ENCODE data around the gene CHRNA4. TPM values are rescaled to one million over a fixed set of nuclear protein-coding genes. Genes with fewer than 3 reads are reported as not detected.

CHRNA4 gene
- total RNA-seq, 2 donors from 2014 or later = not detected

DNA sequence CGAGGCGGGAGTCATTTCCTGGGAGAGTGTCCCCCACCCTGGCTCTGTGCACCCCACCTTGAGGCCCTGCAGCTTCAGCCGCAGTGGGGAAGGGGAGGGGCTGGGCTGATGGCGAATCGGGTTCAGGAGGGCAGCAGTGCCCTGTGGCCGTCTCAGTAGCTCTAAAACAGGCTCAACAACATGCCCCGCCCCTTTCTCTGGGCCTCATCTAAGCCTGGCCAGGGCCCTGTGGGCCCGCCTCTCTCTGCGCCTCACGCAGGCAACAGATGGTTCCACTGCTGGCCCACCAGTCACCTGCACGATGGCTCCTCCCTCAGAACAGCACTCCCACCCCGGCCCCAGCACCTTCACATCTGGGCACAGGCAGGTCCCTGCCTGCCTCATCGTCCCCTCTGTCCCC lies 30.2 kb downstream of the CHRNA4 start:
- Mint-ChIP-seq H3K27me3 (peaks cover 15% of the 10 kb centered on the region), H3K4me3 (no peak overlapping the region), H3K27ac (no peak overlapping the region), H3K36me3 (ENCODE audit: low read depth) (no peaks in the 10 kb centered on the region), H3K4me1 (no peaks in the 10 kb centered on the region)
- DNase-seq (no peak), ATAC-seq (no peak)
- no peaks in the 10 kb centered on the region for H3K9me3 ChIP-seq (ENCODE audit: control insufficient read depth, low read length, poor library complexity, severe bottlenecking)

DNA sequence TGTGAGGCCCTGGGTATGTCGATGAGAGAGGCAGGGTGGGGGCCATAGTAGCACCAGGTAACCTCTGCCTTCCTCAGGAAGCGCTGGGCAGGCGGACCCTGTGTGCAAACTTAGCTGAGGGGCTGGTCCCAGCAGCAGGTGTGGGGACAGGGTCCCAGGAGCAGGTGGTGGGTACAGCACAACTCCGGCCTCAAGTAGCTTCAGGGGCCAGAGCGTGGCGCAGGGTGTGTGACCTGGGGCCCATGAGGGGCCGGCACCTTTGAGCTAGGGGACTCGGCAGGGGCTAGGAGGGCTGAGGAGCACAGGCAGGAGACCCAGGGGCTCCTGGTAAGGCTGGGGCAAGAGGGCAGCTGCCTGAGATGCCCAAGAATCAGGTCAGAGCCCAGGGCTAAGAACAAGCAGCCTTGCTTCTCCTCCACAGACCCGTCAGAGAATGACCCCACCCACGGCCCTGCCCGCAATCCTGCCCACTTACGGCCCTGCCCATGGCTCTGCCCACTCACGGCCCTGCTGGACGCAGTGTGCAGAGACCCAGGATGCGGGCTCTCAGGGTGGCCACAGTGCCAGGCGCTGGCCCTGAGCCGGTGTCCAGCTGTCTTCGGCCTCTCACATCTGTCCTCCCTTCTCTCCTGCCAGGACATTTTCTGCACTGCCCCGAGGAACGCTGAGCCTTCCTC lies 30.9 kb downstream of the CHRNA4 start:
- no peak for DNase-seq
- peaks cover 11% of the 10 kb centered on the region for H3K27me3 Mint-ChIP-seq
- no peak overlapping the region for H3K4me3 Mint-ChIP-seq
- no peak for ATAC-seq
- H3K4me1 Mint-ChIP-seq = no peaks in the 10 kb centered on the region
- no peaks in the 10 kb centered on the region for H3K9me3 ChIP-seq (ENCODE audit: control insufficient read depth, low read length, poor library complexity, severe bottlenecking)
- H3K27ac Mint-ChIP-seq = no peak overlapping the region
- H3K36me3 Mint-ChIP-seq (ENCODE audit: low read depth) = no peaks in the 10 kb centered on the region

DNA sequence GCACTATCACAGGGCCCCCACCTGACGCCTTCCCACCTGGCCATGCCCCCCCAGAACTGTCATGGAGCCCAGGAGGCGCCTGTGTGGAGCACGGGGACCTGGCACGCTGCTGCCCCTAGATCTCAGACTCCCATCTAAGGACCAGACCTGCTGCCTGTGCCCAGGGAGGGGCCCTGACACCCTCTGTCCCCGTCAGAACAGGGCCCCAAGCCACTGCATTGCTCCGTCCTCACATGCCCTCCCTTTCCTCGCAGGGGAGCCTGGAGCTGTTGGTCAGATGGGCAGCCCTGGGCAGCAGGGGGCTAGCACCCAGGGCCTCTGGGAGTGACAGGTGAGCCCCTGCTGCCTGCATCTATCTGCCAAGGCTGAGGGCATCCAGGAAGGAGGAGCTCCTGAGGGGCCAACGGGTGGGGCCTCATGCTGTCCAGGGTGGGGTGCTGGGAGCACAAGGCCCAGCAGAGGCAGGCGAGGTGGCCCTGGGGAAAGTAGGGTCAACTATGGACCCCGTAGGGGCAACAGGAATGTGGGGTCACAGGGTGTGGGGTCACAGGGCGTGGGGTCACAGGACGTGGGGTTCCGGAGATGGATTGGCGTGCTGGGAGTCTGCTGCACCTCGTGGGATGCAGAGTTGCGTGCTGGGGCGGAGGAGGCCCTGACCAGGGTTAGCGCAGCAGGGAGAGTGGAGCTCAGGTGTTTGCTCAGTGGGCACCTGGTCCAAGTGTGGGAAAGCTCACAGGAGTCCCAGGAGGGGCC lies 31.6 kb downstream of the CHRNA4 start:
- Mint-ChIP-seq H3K4me3 (peak overlapping the region; percentile 19), H3K36me3 (ENCODE audit: low read depth) (no peaks in the 10 kb centered on the region), H3K4me1 (no peaks in the 10 kb centered on the region), H3K27ac (no peak overlapping the region), H3K27me3 (peaks cover 11% of the 10 kb centered on the region)
- H3K9me3 ChIP-seq (ENCODE audit: control insufficient read depth, low read length, poor library complexity, severe bottlenecking) = no peaks in the 10 kb centered on the region
- DNase-seq (no peak), ATAC-seq (no peak)

DNA sequence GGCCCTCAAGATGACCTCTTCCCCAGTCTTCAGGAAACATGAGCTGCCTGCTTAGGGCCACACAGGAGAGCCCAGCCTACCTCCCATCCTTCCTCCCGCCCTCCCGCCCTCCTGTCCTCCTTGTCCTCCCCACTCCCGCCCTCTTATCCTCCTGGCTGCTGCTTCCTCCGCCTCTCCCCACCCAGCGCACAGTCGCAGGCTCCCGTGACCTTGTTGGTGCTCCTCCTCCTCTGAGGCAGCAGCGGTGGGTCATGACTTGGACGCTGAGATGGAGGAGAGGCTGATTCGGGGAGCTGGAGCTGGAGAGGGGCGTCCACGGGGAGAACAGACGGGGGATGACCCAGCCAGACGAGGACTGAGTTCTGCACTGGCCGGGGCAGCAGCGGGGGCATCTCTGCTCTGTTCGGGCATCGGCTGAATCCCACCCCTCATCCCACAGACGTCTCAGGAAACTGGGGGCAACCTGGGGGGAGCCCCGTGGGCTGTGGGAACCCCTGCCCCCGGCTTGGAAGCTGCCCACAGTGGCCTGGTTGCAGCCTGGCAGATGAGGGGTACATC lies 32.4 kb downstream of the CHRNA4 start:
- H3K9me3 ChIP-seq (ENCODE audit: control insufficient read depth, low read length, poor library complexity, severe bottlenecking) = no peaks in the 10 kb centered on the region
- Mint-ChIP-seq H3K36me3 (ENCODE audit: low read depth) (no peaks in the 10 kb centered on the region), H3K4me1 (no peaks in the 10 kb centered on the region), H3K27ac (no peak overlapping the region), H3K27me3 (peaks cover 12% of the 10 kb centered on the region), H3K4me3 (no peak overlapping the region)
- ATAC-seq = no peak
- no peak for DNase-seq

DNA sequence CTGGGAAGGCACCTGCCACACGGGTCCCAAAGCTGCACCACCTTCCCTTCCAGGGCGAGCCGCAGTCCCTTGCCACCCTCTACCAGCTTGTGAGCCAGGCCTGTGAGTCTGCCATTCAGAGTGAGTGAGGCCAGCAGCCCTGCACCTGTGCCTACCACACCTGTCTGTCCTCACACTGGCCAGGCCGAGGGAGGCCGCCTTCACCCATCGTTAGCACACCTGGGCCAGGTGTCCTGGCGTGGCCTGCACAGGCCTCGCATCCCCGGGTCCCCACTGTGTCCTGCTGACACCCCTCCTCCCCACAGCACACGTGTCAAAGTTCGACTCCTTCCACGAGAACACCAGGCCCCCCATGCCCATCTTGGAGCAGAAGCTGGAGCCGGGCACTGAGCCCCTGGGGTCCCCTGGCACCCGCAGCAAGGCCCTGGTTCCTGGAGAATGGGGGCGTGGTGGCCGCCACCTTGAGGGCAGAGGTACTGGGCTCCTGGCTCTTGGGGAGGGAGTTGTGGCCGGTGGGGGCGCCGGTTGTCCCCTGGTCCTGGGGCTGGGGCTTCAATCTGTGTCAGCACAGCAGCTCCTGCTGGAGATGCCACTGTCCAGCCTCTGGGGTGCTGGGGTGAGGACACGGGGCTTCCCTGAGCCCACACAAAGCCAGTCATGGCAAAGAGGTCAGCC lies 33.0 kb downstream of the CHRNA4 start:
- no peaks in the 10 kb centered on the region for H3K36me3 Mint-ChIP-seq (ENCODE audit: low read depth)
- H3K27me3 Mint-ChIP-seq = peaks cover 12% of the 10 kb centered on the region
- H3K4me3 Mint-ChIP-seq = no peak overlapping the region
- DNase-seq (no peak), ATAC-seq (no peak)
- no peaks in the 10 kb centered on the region for H3K4me1 Mint-ChIP-seq
- H3K27ac Mint-ChIP-seq = no peak overlapping the region
- no peaks in the 10 kb centered on the region for H3K9me3 ChIP-seq (ENCODE audit: control insufficient read depth, low read length, poor library complexity, severe bottlenecking)

DNA sequence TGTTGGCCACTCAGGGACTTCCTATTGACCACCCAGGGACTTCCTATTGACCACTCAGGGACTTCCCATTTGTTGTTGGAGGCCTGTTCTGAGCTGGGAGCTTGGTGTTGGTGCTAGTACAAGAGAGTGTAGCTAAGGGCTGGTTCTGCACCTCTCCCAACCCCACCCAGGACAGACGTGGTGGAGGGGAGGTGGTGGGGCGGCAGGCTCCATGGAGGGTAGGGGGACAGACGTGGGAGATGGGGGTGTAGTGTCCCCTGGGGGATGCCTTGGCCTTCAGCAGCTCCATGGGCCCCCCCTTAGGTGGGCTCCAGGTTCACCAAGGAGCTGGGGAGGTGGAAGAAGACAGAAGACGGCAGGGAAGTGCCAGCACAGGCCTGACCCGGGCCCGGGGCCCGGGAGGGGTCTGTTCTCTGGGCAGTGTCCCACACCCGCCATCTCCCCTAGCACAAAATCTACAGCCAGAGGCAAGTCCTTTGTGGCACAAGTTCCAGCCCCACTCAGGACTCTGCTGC lies 33.9 kb downstream of the CHRNA4 start:
- H3K4me1 Mint-ChIP-seq = no peaks in the 10 kb centered on the region
- DNase-seq (no peak), ATAC-seq (no peak)
- H3K36me3 Mint-ChIP-seq (ENCODE audit: low read depth) = no peaks in the 10 kb centered on the region
- no peak overlapping the region for H3K4me3 Mint-ChIP-seq
- peak overlapping the region; percentile 65 for H3K27ac Mint-ChIP-seq
- peaks cover 14% of the 10 kb centered on the region for H3K27me3 Mint-ChIP-seq
- H3K9me3 ChIP-seq (ENCODE audit: control insufficient read depth, low read length, poor library complexity, severe bottlenecking) = no peaks in the 10 kb centered on the region

DNA sequence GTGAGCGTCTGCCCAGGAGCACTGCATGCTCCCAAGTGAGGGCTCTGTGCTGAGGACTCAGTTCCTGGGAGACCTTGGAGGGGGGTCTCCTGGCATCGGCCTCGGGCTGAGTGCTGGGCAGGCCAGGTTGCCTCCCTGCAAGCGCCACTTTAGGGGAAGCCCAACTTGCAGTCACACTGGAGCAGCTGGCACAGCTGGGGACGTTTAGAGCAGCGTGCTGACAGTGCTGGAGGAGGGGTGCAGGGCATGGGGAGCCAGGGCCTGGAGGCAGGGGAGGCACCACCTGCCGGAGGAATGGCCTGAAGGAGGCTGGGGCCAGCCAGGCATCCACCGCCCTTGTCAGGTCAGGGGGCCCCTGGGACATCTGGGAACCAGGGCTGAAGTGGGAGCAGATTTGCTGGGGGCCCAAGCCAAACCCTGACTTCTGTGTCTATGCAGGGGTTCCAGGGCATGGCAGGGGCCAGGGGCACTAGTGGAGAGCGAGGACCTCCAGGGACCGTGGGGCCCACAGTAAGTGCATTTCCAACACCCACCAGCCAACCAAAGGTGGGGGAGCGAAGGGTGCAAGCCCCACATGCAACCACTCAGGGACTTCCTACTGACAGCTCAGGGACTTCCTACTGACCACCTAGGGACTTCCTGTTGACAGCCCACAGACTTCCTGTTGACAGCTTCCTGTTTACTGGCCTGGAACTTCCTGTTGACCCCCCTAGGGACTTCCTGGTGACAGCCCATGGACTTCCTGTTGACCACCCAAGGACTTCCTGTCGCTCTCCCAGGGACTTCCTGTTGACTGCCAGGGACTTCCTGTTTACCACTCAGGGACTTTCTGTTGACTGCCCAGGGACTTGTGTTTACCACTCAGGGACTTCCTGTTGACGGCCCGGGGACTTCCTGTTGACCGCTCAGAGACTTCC lies 34.6 kb downstream of the CHRNA4 start:
- peak overlapping the region; percentile 65 for H3K27ac Mint-ChIP-seq
- H3K9me3 ChIP-seq (ENCODE audit: control insufficient read depth, low read length, poor library complexity, severe bottlenecking) = no peaks in the 10 kb centered on the region
- H3K4me1 Mint-ChIP-seq = no peaks in the 10 kb centered on the region
- H3K4me3 Mint-ChIP-seq = no peak overlapping the region
- DNase-seq (peak in 1 of 3 donors; percentile 4), ATAC-seq (no peak)
- peaks cover 14% of the 10 kb centered on the region for H3K27me3 Mint-ChIP-seq
- no peaks in the 10 kb centered on the region for H3K36me3 Mint-ChIP-seq (ENCODE audit: low read depth)

DNA sequence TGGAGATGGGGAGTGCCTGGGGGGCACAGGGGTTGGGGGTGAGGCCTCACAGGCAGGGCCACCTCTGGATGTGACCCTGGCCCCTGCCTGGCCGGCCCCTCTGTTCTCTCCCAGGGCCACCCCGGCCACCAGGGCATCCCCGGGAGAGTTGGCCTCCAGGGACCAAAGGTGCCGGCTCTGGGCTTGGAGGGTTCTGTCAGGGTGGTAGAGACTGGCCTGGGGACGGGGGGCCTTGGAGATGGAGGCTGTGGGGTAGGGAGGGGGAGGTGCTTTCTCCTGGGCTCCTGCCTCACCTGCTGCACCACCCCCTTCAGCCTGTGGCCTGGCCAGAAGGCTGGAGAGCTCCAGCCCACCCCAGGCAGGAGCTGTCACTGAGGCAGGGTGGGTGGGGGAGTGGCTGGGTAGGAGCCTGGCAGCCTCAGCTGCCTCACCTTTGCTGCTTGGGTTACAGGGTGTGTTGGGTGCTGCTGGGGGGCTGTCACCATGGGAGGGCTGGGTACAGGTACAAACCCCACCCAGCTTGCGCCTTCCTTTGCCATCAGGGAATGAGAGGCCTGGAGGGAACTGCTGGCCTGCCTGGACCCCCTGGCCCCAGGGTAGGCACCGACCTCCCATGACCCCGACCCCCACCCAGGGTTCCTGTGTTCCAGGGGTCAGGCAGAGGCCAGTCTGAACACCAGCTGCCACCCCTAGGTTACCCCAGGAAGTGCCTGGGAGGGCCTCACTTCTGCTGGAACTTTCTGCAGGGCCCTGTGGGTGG lies 35.4 kb downstream of the CHRNA4 start:
- peaks cover 14% of the 10 kb centered on the region for H3K27me3 Mint-ChIP-seq
- no peaks in the 10 kb centered on the region for H3K4me1 Mint-ChIP-seq
- no peak overlapping the region for H3K4me3 Mint-ChIP-seq
- H3K36me3 Mint-ChIP-seq (ENCODE audit: low read depth) = no peaks in the 10 kb centered on the region
- peak overlapping the region; percentile 65 for H3K27ac Mint-ChIP-seq
- DNase-seq (no peak), ATAC-seq (no peak)
- H3K9me3 ChIP-seq (ENCODE audit: control insufficient read depth, low read length, poor library complexity, severe bottlenecking) = no peaks in the 10 kb centered on the region

DNA sequence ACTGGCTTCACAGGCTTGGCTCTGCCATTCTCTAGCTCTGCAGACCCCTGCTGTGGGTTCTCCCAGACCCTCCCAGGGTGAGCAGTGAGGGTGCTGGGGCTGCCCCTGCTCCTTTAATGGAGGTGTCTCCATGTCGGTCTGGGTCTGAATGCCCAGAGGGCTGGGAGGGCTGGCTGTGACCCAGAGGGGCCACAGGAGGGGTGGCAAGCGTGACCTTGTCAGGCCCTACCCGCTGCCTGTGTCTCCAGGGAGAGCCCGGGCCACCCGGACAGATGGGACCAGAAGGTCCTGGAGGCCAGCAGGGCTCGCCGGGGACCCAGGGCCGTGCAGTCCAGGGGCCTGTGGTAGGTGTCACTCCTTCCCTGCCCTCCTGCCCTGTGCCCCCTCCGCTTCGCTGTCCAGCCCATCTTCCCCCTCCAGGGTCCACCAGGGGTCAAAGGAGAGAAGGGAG lies 36.1 kb downstream of the CHRNA4 start:
- no peak overlapping the region for H3K4me3 Mint-ChIP-seq
- ATAC-seq = no peak
- H3K27ac Mint-ChIP-seq = no peak overlapping the region
- H3K4me1 Mint-ChIP-seq = no peaks in the 10 kb centered on the region
- no peaks in the 10 kb centered on the region for H3K9me3 ChIP-seq (ENCODE audit: control insufficient read depth, low read length, poor library complexity, severe bottlenecking)
- DNase-seq = peak in 1 of 3 donors; percentile 7
- no peaks in the 10 kb centered on the region for H3K36me3 Mint-ChIP-seq (ENCODE audit: low read depth)
- H3K27me3 Mint-ChIP-seq = peaks cover 14% of the 10 kb centered on the region

DNA sequence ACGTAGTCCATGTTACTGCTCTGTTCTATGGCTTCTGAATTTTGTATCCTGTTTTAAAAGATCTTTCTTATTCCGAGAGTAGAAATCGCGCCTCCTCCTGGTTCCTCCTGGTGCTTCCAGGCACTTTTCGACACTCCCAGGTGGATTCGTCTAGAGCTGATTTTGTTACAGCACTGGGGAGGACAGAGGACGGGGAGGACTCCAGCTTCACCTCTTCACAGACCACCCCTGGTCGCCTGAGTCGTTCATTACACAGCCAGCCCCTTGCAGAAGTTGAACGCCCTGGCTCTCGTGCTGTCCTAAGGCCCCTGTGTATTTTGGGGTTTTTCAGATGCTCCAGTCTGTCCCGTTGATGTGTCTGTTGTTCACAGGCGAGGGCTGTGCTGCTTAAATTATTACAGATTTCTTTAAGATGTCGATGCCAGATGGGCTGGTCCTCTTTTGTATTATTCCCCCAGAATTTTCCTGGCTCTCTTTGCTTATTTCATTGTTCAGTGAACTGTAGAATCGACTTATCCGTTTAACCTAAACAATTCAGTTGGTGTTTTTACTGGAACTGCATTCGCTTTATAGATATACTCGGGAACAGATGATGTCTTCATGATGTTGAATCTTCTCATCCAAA lies 37.7 kb downstream of the CHRNA4 start:
- Mint-ChIP-seq H3K27me3 (peaks cover 14% of the 10 kb centered on the region), H3K4me1 (no peaks in the 10 kb centered on the region), H3K36me3 (ENCODE audit: low read depth) (no peaks in the 10 kb centered on the region), H3K27ac (no peak overlapping the region), H3K4me3 (no peak overlapping the region)
- DNase-seq = no peak
- no peaks in the 10 kb centered on the region for H3K9me3 ChIP-seq (ENCODE audit: control insufficient read depth, low read length, poor library complexity, severe bottlenecking)
- no peak for ATAC-seq

DNA sequence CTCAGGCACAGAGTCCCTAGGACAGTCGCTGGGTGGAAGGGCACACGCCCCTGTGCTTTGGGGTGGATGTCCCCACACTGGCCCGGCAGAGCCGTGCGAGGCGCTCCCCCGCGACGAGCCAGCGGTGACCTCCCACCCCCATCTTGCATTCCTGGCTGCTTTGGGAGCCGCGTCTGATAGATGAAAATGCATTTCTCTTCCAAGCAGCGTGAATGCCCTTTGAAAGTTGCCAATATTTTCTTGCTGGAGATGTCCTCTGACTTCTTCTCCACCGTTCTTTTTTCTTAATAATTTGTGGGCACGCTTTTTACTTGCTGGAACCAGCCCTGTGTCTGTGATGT lies 38.2 kb downstream of the CHRNA4 start:
- ATAC-seq (no peak), DNase-seq (no peak)
- Mint-ChIP-seq H3K27me3 (peaks cover 14% of the 10 kb centered on the region), H3K4me1 (no peaks in the 10 kb centered on the region), H3K4me3 (no peak overlapping the region), H3K27ac (no peak overlapping the region), H3K36me3 (ENCODE audit: low read depth) (no peaks in the 10 kb centered on the region)
- H3K9me3 ChIP-seq (ENCODE audit: control insufficient read depth, low read length, poor library complexity, severe bottlenecking) = no peaks in the 10 kb centered on the region
